ENCODE measurements around the gene OR6S1. TPM values are rescaled to one million over a fixed set of nuclear protein-coding genes. Genes with fewer than 3 reads are reported as not detected.
A peak's percentile ranks its signal among the peaks of the same experiment; 100 is the strongest.

Gene OR6S1
- total RNA-seq, 1 donor, result not detected

GRCh38 chr14:20687362-20688166 lies 46.1 kb upstream of the OR6S1 start:
- Histone ChIP-seq H3K4me2 (ENCODE audit: insufficient read depth, low read length) (no peak overlapping the region), H2AFZ (ENCODE audit: low read length) (no peak overlapping the region), H3K79me2 (ENCODE audit: insufficient read depth, low read length) (no peaks in the 10 kb centered on the region), H3K9me3 (ENCODE audit: low read depth, low read length) (no peaks in the 10 kb centered on the region), H4K20me1 (ENCODE audit: insufficient read depth, low read length) (no peaks in the 10 kb centered on the region), H3K36me3 (ENCODE audit: insufficient read depth, low read length) (no peaks in the 10 kb centered on the region), H3K4me3 (ENCODE audit: insufficient read depth, low read length) (no peak overlapping the region), H3K4me1 (ENCODE audit: insufficient read depth, low read length) (peaks cover 13% of the 10 kb centered on the region), H3K27me3 (ENCODE audit: insufficient read depth, low read length) (no peaks in the 10 kb centered on the region), H3K27ac (ENCODE audit: low read depth, low read length) (no peak overlapping the region)
- DNase-seq (ENCODE audit: insufficient read length, low spot score, missing footprints), result no peak
- TF ChIP-seq CTCF (IDR thresholded peaks at IDR 0.05; ENCODE audit: extremely low read depth, low read depth, low read length), result no peak

GRCh38 chr14:20686386-20687143 lies 45.1 kb upstream of the OR6S1 start:
- Histone ChIP-seq H3K36me3 (ENCODE audit: insufficient read depth, low read length) (no peaks in the 10 kb centered on the region), H3K4me2 (ENCODE audit: insufficient read depth, low read length) (peak overlapping the region; percentile 45), H3K79me2 (ENCODE audit: insufficient read depth, low read length) (no peaks in the 10 kb centered on the region), H3K4me1 (ENCODE audit: insufficient read depth, low read length) (peaks cover 20% of the 10 kb centered on the region), H3K9me3 (ENCODE audit: low read depth, low read length) (no peaks in the 10 kb centered on the region), H3K27ac (ENCODE audit: low read depth, low read length) (no peak overlapping the region), H3K4me3 (ENCODE audit: insufficient read depth, low read length) (no peak overlapping the region), H2AFZ (ENCODE audit: low read length) (no peak overlapping the region), H4K20me1 (ENCODE audit: insufficient read depth, low read length) (no peaks in the 10 kb centered on the region), H3K27me3 (ENCODE audit: insufficient read depth, low read length) (no peaks in the 10 kb centered on the region)
- TF ChIP-seq CTCF (IDR thresholded peaks at IDR 0.05; ENCODE audit: extremely low read depth, low read depth, low read length), result no peak
- no peak for DNase-seq (ENCODE audit: insufficient read length, low spot score, missing footprints)

DNA sequence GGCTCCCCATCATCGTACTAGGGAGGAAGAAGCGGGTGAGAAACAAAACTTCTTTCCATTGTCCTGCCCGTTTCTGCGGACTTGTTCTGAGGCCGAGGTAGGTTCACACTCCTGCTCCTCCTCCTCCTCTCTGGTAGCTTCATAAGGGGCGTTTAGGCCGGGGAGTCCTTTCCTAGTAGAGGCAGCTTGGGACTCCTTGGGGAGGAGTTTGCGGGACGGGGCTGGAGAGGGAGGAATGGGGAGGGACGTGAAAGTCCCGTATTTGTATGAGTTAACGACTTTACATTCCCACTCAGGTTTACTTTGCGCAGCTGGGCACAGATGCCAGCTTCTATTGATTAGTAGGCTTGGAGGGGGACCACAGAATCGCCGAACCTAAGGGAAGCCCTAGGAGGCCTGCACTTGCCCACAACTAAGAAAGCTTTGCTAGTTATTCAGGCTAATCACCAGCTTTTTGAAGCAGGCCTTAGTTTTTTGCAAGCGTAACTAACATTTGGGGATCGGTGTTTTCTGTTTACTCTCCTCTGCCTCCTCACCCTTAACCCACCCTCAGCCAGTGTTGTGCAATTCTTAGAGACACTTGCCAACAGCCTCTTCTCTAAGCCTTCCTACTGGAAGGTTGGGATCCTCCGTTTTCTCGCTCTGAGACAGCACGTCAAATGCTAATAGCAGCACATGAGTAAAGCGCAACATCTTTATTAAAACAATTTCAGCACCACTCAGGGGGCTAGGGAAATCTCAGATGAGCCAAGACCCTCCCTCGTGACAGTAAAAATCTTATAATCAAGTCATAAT lies 43.4 kb upstream of the OR6S1 start:
- H3K27ac ChIP-seq (ENCODE audit: low read depth, low read length), result peak overlapping the region; percentile 99
- H4K20me1 ChIP-seq (ENCODE audit: insufficient read depth, low read length), result no peaks in the 10 kb centered on the region
- peaks cover 27% of the 10 kb centered on the region for H3K4me1 ChIP-seq (ENCODE audit: insufficient read depth, low read length)
- H3K4me3 ChIP-seq (ENCODE audit: insufficient read depth, low read length), result peak overlapping the region; percentile 97
- H3K36me3 ChIP-seq (ENCODE audit: insufficient read depth, low read length), result no peaks in the 10 kb centered on the region
- no peak for TF ChIP-seq CTCF (IDR thresholded peaks at IDR 0.05; ENCODE audit: extremely low read depth, low read depth, low read length)
- peak overlapping the region; percentile 96 for H2AFZ ChIP-seq (ENCODE audit: low read length)
- no peaks in the 10 kb centered on the region for H3K9me3 ChIP-seq (ENCODE audit: low read depth, low read length)
- peak overlapping the region; percentile 88 for H3K4me2 ChIP-seq (ENCODE audit: insufficient read depth, low read length)
- no peaks in the 10 kb centered on the region for H3K27me3 ChIP-seq (ENCODE audit: insufficient read depth, low read length)
- DNase-seq (ENCODE audit: insufficient read length, low spot score, missing footprints), result peak; percentile 65
- H3K79me2 ChIP-seq (ENCODE audit: insufficient read depth, low read length), result no peaks in the 10 kb centered on the region

Data from osteoblast (primary cell).